HUES48 (cell line): ENCODE results near the gene HARBI1.

Source experiments
- H3K27ac ChIP-seq: one replicate; pipeline ENCODE4 v1.7.0; 2013; ENCODE audit warnings: low read depth, low read length, inconsistent platforms
- H3K27me3 ChIP-seq: 2 replicates; pipeline ENCODE4 v1.6.1; 2013; ENCODE audit warnings: mild to moderate bottlenecking, low read length; ENCODE audit not compliant: control insufficient read depth, insufficient read depth
- H3K36me3 ChIP-seq: 2 replicates; pipeline ENCODE4 v1.6.1; 2013; ENCODE audit warnings: low read length; ENCODE audit not compliant: control insufficient read depth, insufficient read depth
- H3K4me1 ChIP-seq: 2 replicates; pipeline ENCODE4 v1.6.1; 2013; ENCODE audit warnings: mild to moderate bottlenecking, low read length; ENCODE audit not compliant: control insufficient read depth, insufficient read depth
- H3K4me3 ChIP-seq: 2 replicates; pipeline ENCODE4 v1.5.1; 2013; ENCODE audit warnings: mild to moderate bottlenecking, low read depth, low read length
- H3K9ac ChIP-seq: 2 replicates; pipeline ENCODE4 v1.6.1; 2013; ENCODE audit warnings: mild to moderate bottlenecking, low read depth, low read length, moderate library complexity
- H3K9me3 ChIP-seq: 2 replicates; pipeline ENCODE4 v1.6.1; 2013; ENCODE audit warnings: low read length; ENCODE audit not compliant: control insufficient read depth, insufficient read depth

Gene HARBI1

GRCh38 chr11:46609386-46609785 is 7.6 kb downstream of the HARBI1 start:
- Histone ChIP-seq H3K4me3 (no peak overlapping the region), H3K9me3 (no peaks in the 10 kb centered on the region), H3K4me1 (no peaks in the 10 kb centered on the region), H3K9ac (no peak overlapping the region), H3K36me3 (no peaks in the 10 kb centered on the region), H3K27ac (no peak overlapping the region), H3K27me3 (no peaks in the 10 kb centered on the region)

GRCh38 chr11:46607516-46607915 is 9.5 kb downstream of the HARBI1 start:
- no peaks in the 10 kb centered on the region for H3K27me3 ChIP-seq

GRCh38 chr11:46604796-46605195 is 12.2 kb downstream of the HARBI1 start:
- Histone ChIP-seq H3K4me1 (no peaks in the 10 kb centered on the region), H3K36me3 (no peaks in the 10 kb centered on the region), H3K27me3 (no peaks in the 10 kb centered on the region), H3K9me3 (no peaks in the 10 kb centered on the region), H3K4me3 (no peak overlapping the region), H3K27ac (no peak overlapping the region), H3K9ac (no peak overlapping the region; the same call in 1 of the 2 replicates)

More at GRCh38 chr11:46607516-46607915, 9.5 kb downstream of the HARBI1 start:
- Histone ChIP-seq H3K9me3 (no peaks in the 10 kb centered on the region), H3K4me1 (no peaks in the 10 kb centered on the region), H3K9ac (no peak overlapping the region), H3K36me3 (no peaks in the 10 kb centered on the region), H3K27ac (no peak overlapping the region), H3K4me3 (no peak overlapping the region)

- no peaks in the 10 kb centered on the region for H3K36me3 ChIP-seq
- no peaks in the 10 kb centered on the region for H3K4me1 ChIP-seq
- no peaks in the 10 kb centered on the region for H3K27me3 ChIP-seq
- H3K9ac ChIP-seq: no peak overlapping the region
- no peaks in the 10 kb centered on the region for H3K9me3 ChIP-seq
- H3K4me3 ChIP-seq: no peak overlapping the region
- H3K27ac ChIP-seq: no peak overlapping the region
Measured at GRCh38 chr11:46603704-46604308, 13.2 kb downstream of the HARBI1 start.

GRCh38 chr11:46601129-46601528 is 15.9 kb downstream of the HARBI1 start:
- H3K4me3 ChIP-seq: no peak overlapping the region
- no peaks in the 10 kb centered on the region for H3K4me1 ChIP-seq
- no peak overlapping the region for H3K9ac ChIP-seq
- H3K27me3 ChIP-seq: no peaks in the 10 kb centered on the region
- no peaks in the 10 kb centered on the region for H3K36me3 ChIP-seq
- H3K9me3 ChIP-seq: no peaks in the 10 kb centered on the region
- no peak overlapping the region for H3K27ac ChIP-seq

- no peak overlapping the region for H3K4me3 ChIP-seq
- H3K9me3 ChIP-seq: no peaks in the 10 kb centered on the region
- H3K36me3 ChIP-seq: no peaks in the 10 kb centered on the region
- H3K27ac ChIP-seq: no peak overlapping the region
- H3K9ac ChIP-seq: no peak overlapping the region
- no peaks in the 10 kb centered on the region for H3K27me3 ChIP-seq
- H3K4me1 ChIP-seq: no peaks in the 10 kb centered on the region
Measured at GRCh38 chr11:46600194-46600960, 16.6 kb downstream of the HARBI1 start.

- Histone ChIP-seq H3K36me3 (no peaks in the 10 kb centered on the region), H3K4me1 (peaks cover 2% of the 10 kb centered on the region; the same call in 1 of the 2 replicates), H3K4me3 (no peak overlapping the region), H3K27me3 (no peaks in the 10 kb centered on the region), H3K9me3 (no peaks in the 10 kb centered on the region), H3K9ac (no peak overlapping the region), H3K27ac (no peak overlapping the region)
Measured at GRCh38 chr11:46599340-46600193, 17.5 kb downstream of the HARBI1 start.

GRCh38 chr11:46597609-46598219 is 19.3 kb downstream of the HARBI1 start:
- Histone ChIP-seq H3K36me3 (no peaks in the 10 kb centered on the region), H3K27me3 (no peaks in the 10 kb centered on the region), H3K9me3 (no peaks in the 10 kb centered on the region), H3K4me3 (no peak overlapping the region), H3K4me1 (peaks cover 8% of the 10 kb centered on the region), H3K9ac (no peak overlapping the region), H3K27ac (no peak overlapping the region)

GRCh38 chr11:46597155-46597554 is 19.9 kb downstream of the HARBI1 start:
- Histone ChIP-seq H3K27me3 (no peaks in the 10 kb centered on the region), H3K27ac (no peak overlapping the region), H3K9ac (no peak overlapping the region), H3K4me3 (no peak overlapping the region), H3K4me1 (peaks cover 8% of the 10 kb centered on the region), H3K36me3 (no peaks in the 10 kb centered on the region), H3K9me3 (no peaks in the 10 kb centered on the region)

GRCh38 chr11:46594785-46595184 is 22.2 kb downstream of the HARBI1 start:
- H3K9me3 ChIP-seq: no peaks in the 10 kb centered on the region
- no peak overlapping the region for H3K9ac ChIP-seq
- H3K27ac ChIP-seq: peak overlapping the region; percentile 89
- H3K27me3 ChIP-seq: no peaks in the 10 kb centered on the region
- H3K4me1 ChIP-seq: peaks cover 8% of the 10 kb centered on the region
- no peaks in the 10 kb centered on the region for H3K36me3 ChIP-seq
- H3K4me3 ChIP-seq: peak overlapping the region; percentile 88; the same call in 1 of the 2 replicates
